Upper lobe of right lung (tissue), 1 donor: Measurements from ENCODE around the gene CSPG5. TPM values are rescaled to one million over a fixed set of nuclear protein-coding genes. Genes with fewer than 3 reads are reported as not detected.
A peak's percentile ranks its signal among the peaks of the same experiment; 100 is the strongest.

Experiments used
- ATAC-seq: fragments of 200-7000 bp; cut with Tn5 transposase; one replicate; pipeline ENCODE4 v1.9.1; 2020; ENCODE audit warnings: mild to moderate bottlenecking, moderate library complexity
- DNase-seq: peaks from one replicate; pipeline ENCODE4 v3.0.0-alpha.2; 2020
- H3K27ac ChIP-seq: fragments of 200-600 bp; one replicate; pipeline ENCODE4 v1.8.0; 2022
- H3K27me3 ChIP-seq: fragments of 200-600 bp; one replicate; pipeline ENCODE4 v1.8.0; 2022; ENCODE audit warnings: mild to moderate bottlenecking
- H3K36me3 ChIP-seq: fragments of 200-600 bp; one replicate; pipeline ENCODE4 v1.8.0; 2022
- H3K4me1 ChIP-seq: fragments of 200-600 bp; one replicate; pipeline ENCODE4 v1.8.0; 2022
- H3K4me3 ChIP-seq: fragments of 200-600 bp; one replicate; pipeline ENCODE4 v1.8.0; 2022; ENCODE audit warnings: mild to moderate bottlenecking
- H3K9me3 ChIP-seq: fragments of 200-600 bp; one replicate; pipeline ENCODE4 v1.8.0; 2022
- CTCF ChIP-seq: fragments of 200-600 bp; IDR thresholded peaks from one replicate; pipeline ENCODE4 v1.8.0; 2022; ENCODE audit warnings: antibody characterized with exemption
- intact Hi-C: fragments of 100-400 bp; cut with DNase I; formaldehyde crosslinking; loops from one replicate; pipeline ENCODE4 v1.11.0; 2022
- total RNA-seq: library from RNA; stranded (reverse); fragmentation: NEBNext Ultra II Directional; extraction: Animal tissue kit (Norgen Biotek cat#: 25700); gene quantifications from one replicate; pipeline ENCODE4 v1.2.1, GENCODE V29; 2021
- donor health status: DM: no; HTN: yes; CAD: no; lungs with severe emphysema.

The CSPG5 gene
- total RNA-seq, 1 donor from 2014 or later, result 5.4 TPM

DNA sequence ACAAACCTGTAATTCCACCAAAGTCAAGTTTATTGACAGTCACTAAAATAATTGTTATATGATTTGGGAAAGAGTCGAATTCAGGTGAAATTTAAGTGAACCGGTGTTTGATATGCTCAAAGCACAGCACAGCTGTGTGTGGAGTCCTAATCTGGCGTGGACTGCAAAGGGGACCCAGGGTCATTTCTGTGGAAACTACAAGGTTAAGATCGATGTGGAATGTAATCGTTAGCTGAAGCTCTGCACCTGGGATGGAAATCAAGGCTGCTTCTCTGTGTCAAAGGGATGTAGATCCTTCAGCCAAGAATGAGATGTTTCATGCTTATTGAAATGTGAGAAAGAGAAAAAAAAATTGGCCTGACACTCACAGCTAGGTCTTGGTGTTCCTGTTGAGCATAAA, 63.6 kb downstream of the CSPG5 start:
- H3K27ac ChIP-seq, result no peak overlapping the region
- no peaks in the 10 kb centered on the region for H3K27me3 ChIP-seq
- TF ChIP-seq CTCF, result no peak
- no peak overlapping the region for H3K4me3 ChIP-seq
- H3K36me3 ChIP-seq, result peaks cover 8% of the 10 kb centered on the region
- intact Hi-C loops, result loop anchor here (5.0 kb wide), 1 partner anchor 277 kb away; no protein-coding TSS in a partner anchor
- DNase-seq (no peak), ATAC-seq (no peak)
- H3K9me3 ChIP-seq, result no peaks in the 10 kb centered on the region
- peaks cover 5% of the 10 kb centered on the region for H3K4me1 ChIP-seq

DNA sequence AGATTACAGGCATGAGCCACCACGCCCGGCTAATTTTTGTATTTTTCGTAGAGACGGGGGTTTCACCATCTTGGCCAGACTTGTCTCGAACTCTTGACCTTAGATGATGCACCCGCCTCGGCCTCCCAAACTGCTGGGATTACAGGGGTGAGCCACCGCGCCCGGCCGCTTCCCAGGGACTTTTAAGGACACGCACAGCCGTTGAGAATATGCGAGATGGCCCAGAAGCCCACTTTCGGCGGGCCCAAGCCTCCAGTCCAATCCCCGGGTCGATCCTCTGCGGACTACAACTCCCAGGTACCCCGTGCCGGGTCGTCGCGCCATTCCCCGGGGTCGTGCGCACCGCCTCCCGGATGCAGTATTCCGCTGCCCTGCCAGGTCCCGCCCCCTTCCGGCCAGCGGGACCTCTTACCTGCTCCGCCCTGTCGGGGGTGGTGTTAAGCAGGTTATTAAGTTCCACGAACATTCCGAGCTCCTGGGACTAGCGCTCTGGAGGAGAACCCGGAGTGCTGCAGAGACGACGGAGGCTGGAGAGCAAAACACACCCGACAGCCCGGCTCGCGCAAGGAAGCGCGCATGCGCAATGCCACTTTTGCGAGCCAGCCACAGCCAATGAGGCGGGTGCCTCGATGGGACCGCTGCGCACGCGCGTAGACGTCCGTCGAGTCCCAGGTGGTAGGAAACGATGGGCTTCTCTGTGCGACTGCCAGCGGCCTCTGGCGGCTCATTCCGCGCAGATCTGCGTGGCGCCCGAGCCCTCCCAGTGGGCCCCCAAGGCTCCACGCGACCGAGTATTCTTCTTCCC, 65.3 kb downstream of the CSPG5 start, which contains the start of gene ELP6:
TSS of gene ELP6 (minus strand) at position 588 of the 805 bp plus-strand sequence. CDS start at position 466, 122 bp downstream.
- intact Hi-C loops, result no loop called here
- ATAC-seq (peak; percentile 99), DNase-seq (peak; percentile 98)
- H3K36me3 ChIP-seq, result peaks cover 22% of the 10 kb centered on the region
- TF ChIP-seq CTCF, result peak; percentile 49
- H3K4me1 ChIP-seq, result peaks cover 5% of the 10 kb centered on the region
- H3K27ac ChIP-seq, result peak within 1 kb of the TSS; percentile 92
- no peaks in the 10 kb centered on the region for H3K27me3 ChIP-seq
- H3K4me3 ChIP-seq, result peak within 1 kb of the TSS; percentile 66
- H3K9me3 ChIP-seq, result no peaks in the 10 kb centered on the region

DNA sequence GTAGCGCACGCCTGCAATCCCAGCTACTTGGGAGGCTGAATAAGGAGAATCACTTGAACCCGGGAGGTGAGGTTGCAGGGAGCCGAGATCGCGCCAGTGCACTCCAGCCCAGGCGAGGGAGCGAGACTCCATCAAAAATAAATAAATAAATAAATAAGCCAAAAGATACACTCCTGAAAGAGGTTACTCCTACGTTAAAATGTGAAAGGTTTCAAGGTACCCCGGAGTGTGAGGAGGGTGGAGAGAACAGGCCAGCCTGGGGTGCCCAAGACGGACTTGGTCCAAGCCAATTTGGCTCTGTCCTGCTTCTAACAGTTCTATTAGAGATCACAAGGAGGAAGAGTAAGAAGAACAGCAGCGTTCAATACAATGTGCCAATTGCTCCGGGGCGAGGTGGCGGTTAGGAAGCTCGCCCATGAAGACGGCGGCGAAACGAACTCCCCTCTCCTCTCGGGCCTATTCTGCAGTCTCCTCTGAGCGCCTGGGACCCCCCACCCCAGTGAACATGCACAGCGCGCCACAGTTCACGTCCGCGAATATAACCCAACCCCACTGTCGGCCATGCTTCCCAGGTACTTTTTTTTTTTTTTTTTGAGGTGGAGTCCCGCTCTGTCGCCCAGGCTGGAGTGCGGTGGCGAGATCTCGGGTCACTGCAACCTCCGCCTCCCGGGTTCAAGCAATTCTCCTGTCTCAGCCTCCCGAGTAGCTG, 66.1 kb downstream of the CSPG5 start:
- no peaks in the 10 kb centered on the region for H3K9me3 ChIP-seq
- H3K27me3 ChIP-seq, result no peaks in the 10 kb centered on the region
- H3K27ac ChIP-seq, result peak overlapping the region; percentile 92
- peaks cover 22% of the 10 kb centered on the region for H3K36me3 ChIP-seq
- peaks cover 5% of the 10 kb centered on the region for H3K4me1 ChIP-seq
- ATAC-seq (no peak), DNase-seq (peak; percentile 70)
- TF ChIP-seq CTCF, result no peak
- intact Hi-C loops, result no loop called here
- peak overlapping the region; percentile 66 for H3K4me3 ChIP-seq

Other genes with a start within 250 kb of the CSPG5 start
- 56.2 TPM for gene PTPN23, start 197.8 kb downstream of the CSPG5 start, total RNA-seq
- gene SCAP, start 102.9 kb downstream of the CSPG5 start, total RNA-seq, result 66.5 TPM
- 17.9 TPM for gene ELP6, start 65.2 kb downstream of the CSPG5 start, total RNA-seq
- gene SMARCC1, start 203.0 kb upstream of the CSPG5 start, total RNA-seq, result 67.9 TPM
- gene DHX30, start 224.3 kb upstream of the CSPG5 start, total RNA-seq, result 62.0 TPM